Measurements from ENCODE around the gene FOSB. TPM values are rescaled to one million over a fixed set of nuclear protein-coding genes. Genes with fewer than 3 reads are reported as not detected.
A peak's percentile ranks its signal among the peaks of the same experiment; 100 is the strongest.

The FOSB gene
- total RNA-seq, 1 donor from 2014 or later = 13.3 TPM

DNA sequence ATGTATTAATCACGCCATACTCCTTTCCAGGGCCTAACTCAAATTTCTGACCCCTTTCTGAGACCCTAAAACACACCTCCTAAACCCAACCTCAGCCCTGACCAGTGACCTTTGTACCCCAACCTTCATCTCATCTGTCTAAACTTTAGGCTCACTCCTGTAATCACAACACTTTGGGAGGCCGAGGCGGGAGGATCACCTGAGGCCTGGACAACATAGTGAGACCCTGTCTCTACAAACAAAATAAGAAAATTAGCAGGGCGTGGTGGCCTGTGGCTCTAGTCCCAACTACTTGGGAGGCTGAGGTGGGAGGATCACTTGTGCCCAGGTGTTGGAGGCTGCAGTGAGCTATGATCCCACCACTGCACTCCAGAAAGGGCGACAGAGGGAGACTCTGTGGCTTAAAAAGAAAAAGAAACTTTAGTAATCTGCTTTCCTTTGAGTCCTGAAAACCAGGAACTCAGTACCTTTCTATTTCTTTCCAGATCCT is 24.4 kb downstream of the FOSB start:
- H3K9me3 Mint-ChIP-seq (ENCODE audit: unreplicated experiment) = no peaks in the 10 kb centered on the region
- Histone ChIP-seq H3K36me3 (ENCODE audit: insufficient read depth, low read length) (no peaks in the 10 kb centered on the region), H3K4me3 (ENCODE audit: insufficient read depth, low read depth, low read length) (no peak overlapping the region)

DNA sequence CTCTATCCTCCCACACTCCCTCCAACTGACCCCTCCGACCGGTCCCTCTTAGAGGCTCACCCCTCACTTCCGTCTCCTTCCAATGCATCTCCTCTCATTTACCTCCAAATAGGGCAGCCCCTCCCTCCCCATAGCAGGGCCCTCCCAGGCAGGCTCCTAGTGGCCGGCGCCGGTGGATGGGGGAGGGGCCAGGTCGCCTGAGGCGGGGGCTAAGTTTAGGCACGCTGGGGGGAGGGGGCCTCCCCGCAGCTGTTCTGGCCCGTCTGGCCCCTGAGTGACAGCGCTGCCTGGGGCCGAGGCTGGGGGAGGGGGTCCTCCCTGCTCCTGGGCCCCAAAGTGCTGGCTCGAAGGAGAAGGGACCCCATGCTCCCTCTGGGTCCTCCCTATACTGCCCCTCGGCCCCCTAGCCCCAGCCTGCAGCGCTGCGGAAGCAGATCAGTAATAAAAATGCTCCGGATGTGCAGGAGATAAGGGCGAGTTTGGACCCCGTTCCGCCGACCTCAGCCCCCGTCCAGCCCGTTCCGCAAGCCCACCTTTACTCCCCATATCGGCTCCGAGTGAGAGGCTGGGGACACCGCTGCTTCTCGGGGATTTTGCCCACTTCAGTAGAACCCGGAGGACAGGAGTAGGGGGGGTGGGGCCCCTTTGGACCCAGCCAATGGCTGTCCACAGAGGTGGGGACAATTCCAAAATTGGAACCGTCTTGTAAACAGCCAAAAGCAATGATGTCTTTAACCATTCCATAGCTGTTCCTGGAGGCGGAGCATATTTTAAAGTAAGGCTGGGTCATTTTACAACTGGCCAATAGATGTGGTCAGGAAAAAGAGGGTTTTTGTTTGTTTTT is 25.1 kb downstream of the FOSB start:
- Histone ChIP-seq H4K20me1 (ENCODE audit: insufficient read depth, low read length) (peaks cover 9% of the 10 kb centered on the region), H3K27me3 (ENCODE audit: insufficient read depth, low read length) (no peaks in the 10 kb centered on the region), H3K4me3 (ENCODE audit: insufficient read depth, low read depth, low read length) (peak overlapping the region; percentile 47), H3K9ac (ENCODE audit: low read length) (peak overlapping the region; percentile 50), H3K36me3 (ENCODE audit: insufficient read depth, low read length) (no peaks in the 10 kb centered on the region), H3K4me1 (ENCODE audit: insufficient read depth, low read length) (peaks cover 7% of the 10 kb centered on the region), H2AFZ (ENCODE audit: low read depth, low read length) (peak overlapping the region; percentile 55), H3K27ac (ENCODE audit: low read depth, low read length) (no peak overlapping the region), H3K4me2 (ENCODE audit: low read length) (peak overlapping the region; percentile 86), H3K9me3 (ENCODE audit: insufficient read depth, low read depth, low read length) (no peaks in the 10 kb centered on the region), H3K79me2 (ENCODE audit: insufficient read depth, low read length) (no peaks in the 10 kb centered on the region)
- no peak for TF ChIP-seq EZH2 (IDR thresholded peaks at IDR 0.05; ENCODE audit: insufficient read depth, low read length)
- TF ChIP-seq, protein P1, sequence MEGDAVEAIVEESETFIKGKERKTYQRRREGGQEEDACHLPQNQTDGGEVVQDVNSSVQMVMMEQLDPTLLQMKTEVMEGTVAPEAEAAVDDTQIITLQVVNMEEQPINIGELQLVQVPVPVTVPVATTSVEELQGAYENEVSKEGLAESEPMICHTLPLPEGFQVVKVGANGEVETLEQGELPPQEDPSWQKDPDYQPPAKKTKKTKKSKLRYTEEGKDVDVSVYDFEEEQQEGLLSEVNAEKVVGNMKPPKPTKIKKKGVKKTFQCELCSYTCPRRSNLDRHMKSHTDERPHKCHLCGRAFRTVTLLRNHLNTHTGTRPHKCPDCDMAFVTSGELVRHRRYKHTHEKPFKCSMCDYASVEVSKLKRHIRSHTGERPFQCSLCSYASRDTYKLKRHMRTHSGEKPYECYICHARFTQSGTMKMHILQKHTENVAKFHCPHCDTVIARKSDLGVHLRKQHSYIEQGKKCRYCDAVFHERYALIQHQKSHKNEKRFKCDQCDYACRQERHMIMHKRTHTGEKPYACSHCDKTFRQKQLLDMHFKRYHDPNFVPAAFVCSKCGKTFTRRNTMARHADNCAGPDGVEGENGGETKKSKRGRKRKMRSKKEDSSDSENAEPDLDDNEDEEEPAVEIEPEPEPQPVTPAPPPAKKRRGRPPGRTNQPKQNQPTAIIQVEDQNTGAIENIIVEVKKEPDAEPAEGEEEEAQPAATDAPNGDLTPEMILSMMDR (IDR thresholded peaks at IDR 0.05; ENCODE audit: insufficient read depth, low read depth, low read length) = no peak
- Mint-ChIP-seq H3K4me3 (ENCODE audit: unreplicated experiment) (peak overlapping the region; percentile 84), H3K9me3 (ENCODE audit: unreplicated experiment) (no peaks in the 10 kb centered on the region), H3K36me3 (ENCODE audit: low read depth, unreplicated experiment) (peaks cover 9% of the 10 kb centered on the region), H3K27me3 (ENCODE audit: low read depth, unreplicated experiment) (peaks cover 6% of the 10 kb centered on the region), H3K27ac (ENCODE audit: unreplicated experiment) (peak overlapping the region; percentile 69), H3K4me1 (ENCODE audit: low read depth, unreplicated experiment) (peaks cover 5% of the 10 kb centered on the region)
- FAIRE-seq (no peak), DNase-seq (ENCODE audit: low read depth) (peak; percentile 54)

More for the DNA sequence above, 24.4 kb downstream of the FOSB start:
- DNase-seq (ENCODE audit: low read depth) (no peak), FAIRE-seq (no peak)
- Mint-ChIP-seq H3K27me3 (ENCODE audit: low read depth, unreplicated experiment) (peaks cover 2% of the 10 kb centered on the region), H3K4me1 (ENCODE audit: low read depth, unreplicated experiment) (peaks cover 5% of the 10 kb centered on the region), H3K4me3 (ENCODE audit: unreplicated experiment) (peak overlapping the region; percentile 84), H3K27ac (ENCODE audit: unreplicated experiment) (peak overlapping the region; percentile 56), H3K36me3 (ENCODE audit: low read depth, unreplicated experiment) (peaks cover 9% of the 10 kb centered on the region)
- H2AFZ ChIP-seq (ENCODE audit: low read depth, low read length) = no peak overlapping the region
- H3K4me1 ChIP-seq (ENCODE audit: insufficient read depth, low read length) = peaks cover 5% of the 10 kb centered on the region
- H3K79me2 ChIP-seq (ENCODE audit: insufficient read depth, low read length) = no peaks in the 10 kb centered on the region
- TF ChIP-seq EZH2 (IDR thresholded peaks at IDR 0.05; ENCODE audit: insufficient read depth, low read length) = no peak
- TF ChIP-seq, protein P1 (IDR thresholded peaks at IDR 0.05; ENCODE audit: insufficient read depth, low read depth, low read length) = no peak
- H3K27me3 ChIP-seq (ENCODE audit: insufficient read depth, low read length) = no peaks in the 10 kb centered on the region
- peak overlapping the region; percentile 86 for H3K4me2 ChIP-seq (ENCODE audit: low read length)
- no peaks in the 10 kb centered on the region for H3K9me3 ChIP-seq (ENCODE audit: insufficient read depth, low read depth, low read length)
- H4K20me1 ChIP-seq (ENCODE audit: insufficient read depth, low read length) = peaks cover 9% of the 10 kb centered on the region
- no peak overlapping the region for H3K27ac ChIP-seq (ENCODE audit: low read depth, low read length)
- no peak overlapping the region for H3K9ac ChIP-seq (ENCODE audit: low read length)
